G401 (cell line): ENCODE measurements around the gene CXCL10. TPM values are rescaled to one million over a fixed set of nuclear protein-coding genes. Genes with fewer than 3 reads are reported as not detected.
"Not testable (repeated sequence)": the region's sequence is repeated elsewhere in the genome, so short reads cannot be mapped to it uniquely, and the experiment has no call there.

Source experiments
- DNase-seq: peaks from one replicate; pipeline ENCODE4 v3.0.0-alpha.2; 2015; ENCODE audit warnings: low spot score
- in situ Hi-C: cut with HindIII; loops from 2 replicates; pipeline ENCODE4 v1.10.0; 2016; ENCODE audit warnings: low sequenced_read_pairs, mixed read lengths
- total RNA-seq: library from RNA; depleted of rRNA; stranded (reverse); fragments of >200 nt; shearing (Covaris generic); gene quantifications from 2 replicates; pipeline ENCODE4 v1.2.3, GENCODE V29; 2014; rRNA removed

Gene CXCL10
- not detected in 2 replicates for total RNA-seq

- no peak for DNase-seq
- in situ Hi-C loops: no loop called here
These were observed at the start of gene CXCL10 for GRCh38 chr4:76023389-76023788. CXCL10 (minus strand) TSS chr4:76023497; CDS start chr4:76023431, 66 bp downstream.

- in situ Hi-C loops: no loop called here
- DNase-seq: no peak
These were observed 49.5 kb upstream of the CXCL10 start for GRCh38 chr4:76072760-76073159.

- DNase-seq: peak; percentile 74
- in situ Hi-C loops: no loop called here
These were observed 44.5 kb upstream of the CXCL10 start for GRCh38 chr4:76067652-76068286.

- no peak for DNase-seq
These were observed 43.2 kb upstream of the CXCL10 start for GRCh38 chr4:76066546-76066945.

DNA sequence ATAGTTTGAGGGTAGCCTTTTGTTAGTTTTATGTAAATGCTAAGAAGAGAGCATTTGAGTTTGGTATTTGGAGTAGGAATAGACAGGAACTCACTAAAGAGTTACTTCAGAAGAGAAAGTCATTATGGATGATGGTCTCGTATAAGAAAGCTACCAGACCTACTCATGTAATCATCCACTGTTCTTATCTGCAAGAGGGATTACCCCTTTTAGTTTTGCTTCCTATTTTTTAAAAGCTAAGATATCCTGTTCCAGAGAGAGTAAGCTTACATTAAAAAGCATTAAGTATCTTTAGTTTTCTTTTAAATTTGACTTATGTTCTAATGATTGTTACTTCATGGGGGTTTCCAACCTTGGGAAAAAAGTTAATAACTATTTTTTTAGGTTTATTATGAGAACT, 38.7 kb upstream of the CXCL10 start:
- in situ Hi-C loops: no loop called here

More at GRCh38 chr4:76066546-76066945, 43.2 kb upstream of the CXCL10 start:
- in situ Hi-C loops: no loop called here

DNA sequence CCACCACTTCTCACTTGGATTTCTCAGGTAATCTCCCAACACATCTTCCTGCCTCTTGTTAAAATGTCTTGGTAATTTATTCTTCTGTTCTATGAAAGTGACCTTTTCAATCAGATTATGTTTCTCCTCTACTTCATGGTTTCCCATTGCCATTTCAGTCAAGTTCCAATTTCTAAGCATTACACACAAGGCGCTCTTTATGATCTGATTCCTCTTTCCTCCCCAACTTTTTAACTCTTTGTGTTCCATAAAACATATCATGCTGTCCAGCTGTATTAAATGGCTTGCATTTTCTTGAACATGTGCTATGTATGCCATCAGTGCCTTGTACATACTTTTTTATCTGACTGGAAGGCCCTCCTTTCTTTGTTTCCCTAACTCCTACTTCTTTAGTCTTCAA, 38.1 kb upstream of the CXCL10 start:
- in situ Hi-C loops: no loop called here
- DNase-seq: no peak

More for the DNA sequence above, 38.7 kb upstream of the CXCL10 start:
- DNase-seq: no peak

DNA sequence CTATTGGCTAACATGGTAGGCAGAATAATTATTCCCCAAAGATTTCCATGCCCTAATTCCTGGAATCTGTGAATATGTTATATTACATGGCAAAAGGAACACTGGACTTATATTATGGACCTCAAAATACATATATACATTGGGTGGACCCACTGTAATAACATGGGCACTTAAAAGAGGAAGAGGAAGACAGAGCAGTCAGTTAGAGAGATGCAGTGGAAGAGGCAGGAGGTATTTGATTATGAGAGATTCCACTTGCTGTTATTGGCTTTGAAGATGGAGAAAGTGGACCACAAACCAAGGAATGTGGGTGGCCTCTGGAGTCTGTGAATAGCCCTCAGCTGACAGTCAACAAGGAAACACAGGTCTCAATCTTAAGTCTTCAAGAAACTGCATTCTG, 37.2 kb upstream of the CXCL10 start:
- in situ Hi-C loops: no loop called here

GRCh38 chr4:76059750-76060149, 36.5 kb upstream of the CXCL10 start:
- DNase-seq: no peak
- in situ Hi-C loops: no loop called here

More for the DNA sequence above, 37.2 kb upstream of the CXCL10 start:
- no peak for DNase-seq

DNA sequence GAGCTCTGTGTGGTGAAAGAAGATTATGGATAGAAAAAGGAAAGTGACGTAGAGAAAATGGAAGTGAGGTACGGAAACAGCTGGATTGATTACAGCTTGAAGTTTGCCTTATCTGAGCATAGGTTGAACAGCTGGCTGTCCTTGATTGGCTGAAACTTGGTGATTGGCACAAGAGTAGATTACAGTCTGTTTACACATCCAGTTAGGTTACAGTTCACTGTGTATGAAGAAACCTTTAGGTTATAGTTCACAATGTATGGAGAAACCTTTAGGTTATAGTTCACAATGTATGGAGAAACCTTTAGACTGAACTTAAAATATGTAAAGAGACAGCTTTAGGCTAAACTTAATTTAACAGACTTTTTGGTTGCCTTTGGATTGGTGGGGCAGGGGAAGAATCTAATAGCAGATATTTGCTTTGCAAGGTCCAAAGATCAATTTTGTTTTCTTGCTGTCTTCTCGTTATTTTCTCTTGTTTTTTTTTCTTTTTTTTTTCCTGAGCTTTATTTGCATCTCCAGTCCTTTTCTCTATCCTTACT, 35.7 kb upstream of the CXCL10 start:
- DNase-seq: no peak
- in situ Hi-C loops: no loop called here

DNA sequence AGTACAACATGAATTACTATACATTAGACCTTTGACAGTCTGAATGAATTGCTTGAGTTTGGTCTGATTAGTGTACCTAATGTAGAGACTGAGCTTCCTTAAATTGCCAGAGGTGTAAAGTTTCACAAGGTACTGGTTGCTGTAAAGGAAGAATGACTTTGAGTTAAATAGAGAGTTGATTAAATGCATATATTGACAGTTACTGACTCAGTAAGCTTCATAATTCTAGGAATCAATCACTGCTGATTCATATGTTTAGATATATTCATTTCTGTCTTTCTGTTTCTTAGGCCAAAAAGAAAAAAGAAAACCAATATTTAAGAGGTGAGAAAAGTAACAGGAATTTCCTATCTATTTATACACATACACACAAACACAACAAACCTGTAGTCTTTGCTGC, 35.0 kb upstream of the CXCL10 start:
- in situ Hi-C loops: no loop called here
- DNase-seq: no peak

- in situ Hi-C loops: no loop called here
These were observed 32.1 kb upstream of the CXCL10 start for GRCh38 chr4:76055421-76055820.

GRCh38 chr4:76055016-76055415, 31.7 kb upstream of the CXCL10 start:
- DNase-seq: no peak
- in situ Hi-C loops: no loop called here

More at GRCh38 chr4:76055421-76055820, 32.1 kb upstream of the CXCL10 start:
- DNase-seq: no peak

GRCh38 chr4:76053730-76054129, 30.4 kb upstream of the CXCL10 start:
- no peak for DNase-seq
- in situ Hi-C loops: no loop called here

DNA sequence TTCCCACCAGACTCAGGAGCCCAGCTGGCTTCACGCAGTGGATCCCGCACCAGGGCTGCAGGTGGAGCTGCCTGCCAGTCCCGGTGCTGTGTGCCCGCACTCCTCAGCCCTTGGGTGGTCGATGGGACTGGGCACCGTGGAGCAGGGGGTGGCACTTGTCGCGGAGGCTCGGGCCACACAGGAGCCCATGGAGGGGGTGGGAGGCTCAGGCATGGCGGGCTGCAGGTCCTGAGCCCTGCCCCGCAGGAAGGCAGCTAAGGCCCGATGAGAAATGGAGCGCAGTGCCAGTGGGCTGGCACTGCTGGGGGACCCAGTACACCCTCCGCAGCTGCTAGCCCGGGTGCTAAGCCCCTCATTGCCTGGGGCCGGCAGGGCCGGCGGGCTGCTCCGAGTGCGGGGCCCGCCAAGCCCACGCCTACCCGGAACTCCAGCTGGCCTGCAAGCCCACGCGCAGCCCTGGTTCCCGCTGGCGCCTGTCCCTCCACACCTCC, 27.3 kb upstream of the CXCL10 start:
- DNase-seq, in situ Hi-C loops: not testable (repeated sequence)

GRCh38 chr4:76049860-76050416, 26.6 kb upstream of the CXCL10 start:
- in situ Hi-C loops, DNase-seq: not testable (repeated sequence)

GRCh38 chr4:76044686-76045085, 21.4 kb upstream of the CXCL10 start:
- in situ Hi-C loops, DNase-seq: not testable (repeated sequence)

- in situ Hi-C loops, DNase-seq: not testable (repeated sequence)
These were observed 20.0 kb upstream of the CXCL10 start for GRCh38 chr4:76043306-76043705.

- in situ Hi-C loops, DNase-seq: not testable (repeated sequence)
These were observed 19.1 kb upstream of the CXCL10 start for GRCh38 chr4:76042241-76042998.

DNA sequence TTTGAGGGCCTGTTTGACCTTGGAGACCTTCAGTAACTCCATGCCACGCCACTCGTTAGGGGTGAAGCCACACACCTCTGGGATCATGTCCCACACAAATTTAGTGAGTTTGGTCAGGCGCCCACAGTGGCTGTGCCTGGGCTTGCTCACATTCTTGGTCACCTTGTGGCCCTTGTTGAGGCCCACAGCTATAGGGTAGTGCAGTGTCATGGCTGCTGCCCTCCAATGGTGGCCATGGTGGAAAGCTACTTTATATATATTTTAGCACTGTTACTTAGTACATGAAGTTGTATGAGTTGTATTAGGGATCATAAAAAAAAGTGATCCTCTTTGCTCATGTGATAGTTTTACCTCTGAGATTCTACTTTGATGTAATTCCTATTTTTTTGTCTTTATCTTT, 13.6 kb upstream of the CXCL10 start:
- no peak for DNase-seq

More for the DNA sequence above, 13.6 kb upstream of the CXCL10 start:
- in situ Hi-C loops: no loop called here
